BJ (cell line): ENCODE results near the gene WWOX. TPM values are rescaled to one million over a fixed set of nuclear protein-coding genes. Genes with fewer than 3 reads are reported as not detected.

Source experiments
- CTCF ChIA-PET: fragments of 350-600 bp; formaldehyde crosslinking; extraction: SDS; loops from one replicate; lab custom pipeline; 2021; ENCODE audit warnings: antibody characterized with exemption, inconsistent platforms; lab: Yijun Ruan, JAX
- POLR2A ChIA-PET: fragments of 300-600 bp; sonication (Branson Sonifier 250); formaldehyde crosslinking; extraction: SDS; loops from one replicate; lab custom pipeline; 2021; ENCODE audit warnings: antibody characterized with exemption; lab: Charles Lee
- DNase-seq: peaks from one replicate; pipeline ENCODE4 v3.0.0-alpha.2; 2011; ENCODE audit warnings: low read depth
- H3K27me3 ChIP-seq: 2 replicates; pipeline ENCODE4 v1.6.0; 2011; ENCODE audit warnings: low read length; ENCODE audit not compliant: control insufficient read depth, insufficient read depth
- H3K36me3 ChIP-seq: 2 replicates; pipeline ENCODE4 v1.5.1; 2011; ENCODE audit warnings: low read length; ENCODE audit not compliant: control insufficient read depth, insufficient read depth
- H3K4me3 ChIP-seq: 2 replicates; pipeline ENCODE4 v1.5.1; 2011; ENCODE audit warnings: low read depth, mild to moderate bottlenecking, control low read depth, low read length
- CTCF ChIP-seq: IDR thresholded peaks from 2 replicates; pipeline ENCODE4 v1.5.1; 2011; ENCODE audit warnings: low read depth, mild to moderate bottlenecking, control low read depth, inconsistent platforms, low read length, moderate library complexity; ENCODE audit not compliant: insufficient read depth
- polyA plus RNA-seq: library from polyadenylated mRNA; depleted of rRNA; stranded (reverse); fragments of >200 nt; gene quantifications from 2 replicates; pipeline ENCODE4 v1.2.3, GENCODE V29; 2011

The WWOX gene
- polyA plus RNA-seq, 1 experiment, result 3.1 TPM

GRCh38 chr16:78081341-78081740 lies 18.1 kb upstream of the WWOX start:
- Histone ChIP-seq H3K27me3 (no peaks in the 10 kb centered on the region), H3K4me3 (no peak overlapping the region), H3K36me3 (no peaks in the 10 kb centered on the region)
- no peak for DNase-seq
- no peak for TF ChIP-seq CTCF
- POLR2A ChIA-PET, result no interaction called here
- CTCF ChIA-PET, result interaction anchor here (1.2 to 1.5 kb wide), 2 partner anchors 11 to 18 kb away, joined by 4 read pairs; no protein-coding TSS in a partner anchor

GRCh38 chr16:78091419-78091818 lies 8.0 kb upstream of the WWOX start:
- CTCF ChIA-PET, result no interaction called here
- no peak overlapping the region for H3K4me3 ChIP-seq
- no peak for TF ChIP-seq CTCF
- no peak for DNase-seq
- H3K36me3 ChIP-seq, result no peaks in the 10 kb centered on the region
- H3K27me3 ChIP-seq, result no peaks in the 10 kb centered on the region; the same call in 1 of the 2 replicates
- POLR2A ChIA-PET, result no interaction called here

DNA sequence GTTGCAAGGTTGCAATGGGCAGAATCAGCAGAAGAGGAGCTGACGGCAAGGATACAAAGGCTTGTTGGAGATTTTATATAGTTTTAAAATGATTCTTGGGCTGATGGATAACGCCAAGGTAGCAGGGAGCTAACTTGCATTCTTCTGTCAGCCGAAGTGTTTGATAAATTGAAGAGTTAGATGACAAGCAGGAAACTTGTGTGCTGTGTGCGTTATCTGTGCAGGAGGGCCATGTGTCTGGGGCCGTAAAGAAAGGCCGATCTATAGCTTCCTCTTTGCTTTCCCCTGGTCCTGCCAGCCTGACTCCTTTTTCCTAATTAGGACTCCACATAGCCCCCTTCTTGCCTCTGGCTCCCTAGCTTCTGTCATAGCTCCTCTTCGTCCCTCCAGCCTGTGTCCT lies 6.7 kb upstream of the WWOX start:
- ChIA-PET POLR2A (no interaction called here), CTCF (interaction anchor here (0.9 to 1.3 kb wide), 2 partner anchors 12 to 29 kb away, joined by 3 to 4 read pairs; no protein-coding TSS in a partner anchor)
- no peak overlapping the region for H3K4me3 ChIP-seq
- DNase-seq, result no peak
- no peak for TF ChIP-seq CTCF
- H3K27me3 ChIP-seq, result no peaks in the 10 kb centered on the region; the same call in 1 of the 2 replicates
- no peaks in the 10 kb centered on the region for H3K36me3 ChIP-seq

- H3K36me3 ChIP-seq, result no peaks in the 10 kb centered on the region
- ChIA-PET POLR2A (no interaction called here), CTCF (interaction anchor here (0.7 kb wide), 1 partner anchor 260 kb away, joined by 3 read pairs; no protein-coding TSS in a partner anchor)
- no peak for DNase-seq
- H3K4me3 ChIP-seq, result no peak overlapping the region
- no peak for TF ChIP-seq CTCF
- no peaks in the 10 kb centered on the region; the same call in 1 of the 2 replicates for H3K27me3 ChIP-seq
These were observed 5.3 kb upstream of the WWOX start for GRCh38 chr16:78094166-78094565.

- TF ChIP-seq CTCF, result no peak
- Histone ChIP-seq H3K36me3 (no peaks in the 10 kb centered on the region), H3K4me3 (no peak overlapping the region), H3K27me3 (no peaks in the 10 kb centered on the region; the same call in 1 of the 2 replicates)
- ChIA-PET CTCF (no interaction called here), POLR2A (no interaction called here)
- DNase-seq, result no peak
These were observed 4.5 kb upstream of the WWOX start for GRCh38 chr16:78094998-78095397.
